Measurements from ENCODE around the gene BSN.

DNA sequence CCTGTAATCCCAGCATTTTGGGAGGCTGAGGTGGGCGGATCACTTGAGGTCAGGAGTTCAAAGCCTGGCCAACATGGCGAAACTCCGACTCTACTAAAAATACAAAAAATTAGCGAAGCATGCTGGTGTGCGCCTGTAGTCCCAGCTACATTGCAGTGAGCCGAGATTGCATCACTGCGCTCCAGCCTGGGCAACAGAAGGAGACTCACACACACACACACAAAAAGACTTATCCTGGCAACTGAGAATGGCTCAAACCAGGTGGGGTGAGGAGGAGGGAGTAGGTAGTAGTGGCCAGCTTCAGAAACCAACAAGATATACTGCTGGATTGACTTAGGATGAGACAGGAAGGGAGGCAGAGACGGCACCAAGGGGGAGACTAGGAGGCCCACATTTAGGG, 66.5 kb downstream of the BSN start:
- no peak for TF ChIP-seq YY1 (IDR thresholded peaks at IDR 0.05; ENCODE audit: low read depth)
- TF ChIP-seq FOXM1 (IDR thresholded peaks at IDR 0.05; ENCODE audit: borderline replicate concordance, low read depth) = no peak
- TF ChIP-seq RAD21 (IDR thresholded peaks at IDR 0.05; ENCODE audit: low read depth) = no peak
- TF ChIP-seq TEAD4 (IDR thresholded peaks at IDR 0.05) = no peak
